ENCODE data around the gene ZRANB1.

ZRANB1 gene

DNA sequence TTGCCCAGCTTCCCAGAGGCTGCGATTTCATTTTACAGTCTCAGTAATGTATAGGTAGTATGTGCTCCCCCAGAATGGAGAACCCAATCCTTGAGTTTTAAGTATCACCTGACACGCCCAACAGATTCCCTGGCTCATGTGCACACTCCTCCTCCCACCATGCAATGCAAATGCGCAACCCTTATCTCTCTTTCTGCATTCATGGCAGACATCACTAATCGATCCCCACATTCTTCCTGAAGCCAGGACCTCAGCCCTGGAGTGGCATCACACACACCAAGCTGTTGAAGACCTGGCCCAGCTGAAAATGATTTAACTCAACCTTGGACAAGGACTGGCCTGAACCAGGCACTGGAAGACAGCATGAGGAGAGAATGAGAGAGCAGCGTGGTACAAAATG is 68.4 kb downstream of the ZRANB1 start:
- no peak for DNase-seq (ENCODE audit: low spot score)
- Histone ChIP-seq H3K4me3 (no peak overlapping the region), H3K27ac (peak overlapping the region; percentile 83 to 96)
- TF ChIP-seq, protein P1, sequence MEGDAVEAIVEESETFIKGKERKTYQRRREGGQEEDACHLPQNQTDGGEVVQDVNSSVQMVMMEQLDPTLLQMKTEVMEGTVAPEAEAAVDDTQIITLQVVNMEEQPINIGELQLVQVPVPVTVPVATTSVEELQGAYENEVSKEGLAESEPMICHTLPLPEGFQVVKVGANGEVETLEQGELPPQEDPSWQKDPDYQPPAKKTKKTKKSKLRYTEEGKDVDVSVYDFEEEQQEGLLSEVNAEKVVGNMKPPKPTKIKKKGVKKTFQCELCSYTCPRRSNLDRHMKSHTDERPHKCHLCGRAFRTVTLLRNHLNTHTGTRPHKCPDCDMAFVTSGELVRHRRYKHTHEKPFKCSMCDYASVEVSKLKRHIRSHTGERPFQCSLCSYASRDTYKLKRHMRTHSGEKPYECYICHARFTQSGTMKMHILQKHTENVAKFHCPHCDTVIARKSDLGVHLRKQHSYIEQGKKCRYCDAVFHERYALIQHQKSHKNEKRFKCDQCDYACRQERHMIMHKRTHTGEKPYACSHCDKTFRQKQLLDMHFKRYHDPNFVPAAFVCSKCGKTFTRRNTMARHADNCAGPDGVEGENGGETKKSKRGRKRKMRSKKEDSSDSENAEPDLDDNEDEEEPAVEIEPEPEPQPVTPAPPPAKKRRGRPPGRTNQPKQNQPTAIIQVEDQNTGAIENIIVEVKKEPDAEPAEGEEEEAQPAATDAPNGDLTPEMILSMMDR (IDR thresholded peaks at IDR 0.05): no peak

- peak overlapping the region; percentile 33 for H3K4me3 ChIP-seq
- H3K27ac ChIP-seq: peak overlapping the region; percentile 83 to 96
- no peak for DNase-seq (ENCODE audit: low spot score)
- TF ChIP-seq, protein P1 (IDR thresholded peaks at IDR 0.05): no peak
Measured at GRCh38 chr10:125011171-125011925, 69.4 kb downstream of the ZRANB1 start.

GRCh38 chr10:125011926-125012705 is 70.2 kb downstream of the ZRANB1 start:
- TF ChIP-seq, protein P1 (IDR thresholded peaks at IDR 0.05): no peak
- peak overlapping the region; percentile 83 to 96 for H3K27ac ChIP-seq

GRCh38 chr10:125012851-125013528 is 71.1 kb downstream of the ZRANB1 start:
- no peak for DNase-seq (ENCODE audit: low spot score)
- TF ChIP-seq, protein P1 (IDR thresholded peaks at IDR 0.05): no peak
- H3K27ac ChIP-seq: peak overlapping the region; percentile 83 to 96
- no peak overlapping the region for H3K4me3 ChIP-seq

More at GRCh38 chr10:125011926-125012705, 70.2 kb downstream of the ZRANB1 start:
- peak; percentile 93 for DNase-seq (ENCODE audit: low spot score)
- H3K4me3 ChIP-seq: peak overlapping the region; percentile 33

DNA sequence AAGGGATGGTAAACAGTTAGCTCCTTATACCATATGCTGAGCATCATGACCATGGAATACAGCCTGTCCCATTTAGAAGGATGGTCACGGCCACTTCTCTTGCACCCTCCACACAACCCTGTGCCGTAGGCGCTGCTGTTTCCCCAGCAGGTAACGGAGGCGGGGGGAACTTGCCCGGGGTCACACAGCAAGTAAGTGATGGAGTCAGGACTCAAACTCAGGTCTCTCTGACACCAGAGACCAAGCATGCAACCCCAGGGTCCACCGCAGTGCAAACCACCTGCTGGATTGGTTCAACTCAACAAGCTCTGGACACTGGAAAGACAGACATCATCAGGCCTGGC is 71.6 kb downstream of the ZRANB1 start:
- DNase-seq (ENCODE audit: low spot score): no peak
- Histone ChIP-seq H3K27ac (peak overlapping the region; percentile 83 to 96), H3K4me3 (no peak overlapping the region)
- TF ChIP-seq, protein P1 (IDR thresholded peaks at IDR 0.05): no peak

DNA sequence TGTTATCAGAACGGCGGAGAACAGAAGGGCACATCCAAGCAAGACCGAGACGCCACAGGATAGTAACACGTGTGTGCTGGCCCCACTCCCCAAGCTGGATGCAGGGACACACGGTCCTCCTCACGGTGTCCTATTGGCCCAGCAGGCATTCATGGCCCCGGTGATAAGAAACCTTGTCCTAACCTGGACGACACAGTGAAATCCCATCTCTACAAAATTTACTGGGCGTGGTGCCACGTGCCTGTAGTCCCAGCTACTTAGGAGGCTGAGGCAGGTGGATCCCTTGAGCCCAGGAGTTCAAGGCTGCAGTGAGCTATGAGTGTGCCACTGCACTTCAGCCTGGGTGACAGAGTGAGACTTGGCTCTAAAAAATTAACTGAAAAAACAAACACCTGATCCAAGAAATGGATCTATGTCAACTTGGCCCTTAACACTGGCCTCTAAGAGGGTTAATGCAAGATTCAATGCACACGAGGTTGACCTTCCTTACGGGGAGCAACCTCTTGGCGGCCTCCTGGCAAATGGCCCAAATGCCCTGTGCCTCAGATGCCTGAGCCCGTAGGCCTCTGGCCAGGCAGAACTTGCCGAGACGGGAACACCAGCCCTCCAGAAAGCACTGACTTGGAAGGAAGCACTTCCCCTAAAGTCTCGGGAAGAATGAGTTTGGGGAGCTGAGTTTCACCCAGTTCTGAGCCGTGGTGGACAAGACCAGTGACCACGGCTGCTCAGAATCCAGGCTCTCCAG is 72.3 kb downstream of the ZRANB1 start:
- H3K4me3 ChIP-seq: no peak overlapping the region
- DNase-seq (ENCODE audit: low spot score): no peak
- TF ChIP-seq, protein P1 (IDR thresholded peaks at IDR 0.05): no peak
- H3K27ac ChIP-seq: peak overlapping the region; percentile 83 to 96

All from coronary artery (tissue), 2 donors.